Mesendoderm (in vitro differentiated cells): Measurements from ENCODE around the gene NOP58.
"Not testable (repeated sequence)": the region's sequence is repeated elsewhere in the genome, so short reads cannot be mapped to it uniquely, and the experiment has no call there.

Experiments used
- DNase-seq: peaks from one replicate; pipeline ENCODE4 v3.0.0; 2013
- H2AK5ac ChIP-seq: 2 replicates; pipeline ENCODE4 v1.6.1; 2013; ENCODE audit warnings: low read length, inconsistent platforms
- H2BK120ac ChIP-seq: 2 replicates; pipeline ENCODE4 v1.6.1; 2013; ENCODE audit warnings: low read depth, mild to moderate bottlenecking, low read length, moderate library complexity, mixed read lengths
- H2BK15ac ChIP-seq: replicated peaks from 2 replicates; pipeline ENCODE4 v1.6.1; 2013; ENCODE audit warnings: low read depth, mild to moderate bottlenecking, moderate library complexity
- H2BK5ac ChIP-seq: 2 replicates; pipeline ENCODE4 v1.6.1; 2013; ENCODE audit warnings: low read length, inconsistent platforms
- H3K18ac ChIP-seq: 2 replicates; pipeline ENCODE4 v1.6.1; 2013; ENCODE audit warnings: mild to moderate bottlenecking, low read length, mixed read lengths
- H3K23ac ChIP-seq: one replicate; pipeline ENCODE4 v1.6.1; 2013; ENCODE audit warnings: low read length
- H3K27ac ChIP-seq: 2 replicates; pipeline ENCODE4 v1.5.1; 2013; ENCODE audit warnings: low read depth, mild to moderate bottlenecking, inconsistent platforms, low read length, moderate library complexity
- H3K27me3 ChIP-seq: 2 replicates; pipeline ENCODE4 v1.6.1; 2013; ENCODE audit warnings: low read length, control low read depth, mild to moderate bottlenecking, inconsistent platforms; ENCODE audit not compliant: insufficient read depth, poor library complexity
- H3K36me3 ChIP-seq: 2 replicates; pipeline ENCODE4 v1.6.1; 2013; ENCODE audit warnings: low read length, inconsistent platforms; ENCODE audit not compliant: control insufficient read depth, insufficient read depth
- H3K4ac ChIP-seq: one replicate; pipeline ENCODE4 v1.6.1; 2013; ENCODE audit warnings: low read depth, mild to moderate bottlenecking, low read length, moderate library complexity
- H3K4me1 ChIP-seq: 2 replicates; pipeline ENCODE4 v1.6.1; 2013; ENCODE audit warnings: low read depth, low read length, inconsistent platforms; ENCODE audit not compliant: control insufficient read depth
- H3K4me2 ChIP-seq: 2 replicates; pipeline ENCODE4 v1.6.1; 2013; ENCODE audit warnings: low read length
- H3K4me3 ChIP-seq: 2 replicates; pipeline ENCODE4 v1.5.1; 2013; ENCODE audit warnings: mild to moderate bottlenecking, low read length
- H3K56ac ChIP-seq: one replicate; pipeline ENCODE4 v1.6.1; 2013; ENCODE audit warnings: low read length
- H3K79me1 ChIP-seq: 2 replicates; pipeline ENCODE4 v1.6.1; 2013; ENCODE audit warnings: low read length, inconsistent platforms
- H3K79me2 ChIP-seq: 2 replicates; pipeline ENCODE4 v1.6.1; 2013; ENCODE audit warnings: mild to moderate bottlenecking, low read length; ENCODE audit not compliant: control insufficient read depth, insufficient read depth
- H3K9ac ChIP-seq: 2 replicates; pipeline ENCODE4 v1.6.1; 2013; ENCODE audit warnings: low read length, inconsistent platforms
- H4K5ac ChIP-seq: one replicate; pipeline ENCODE4 v1.6.1; 2013; ENCODE audit warnings: low read length
- H4K8ac ChIP-seq: one replicate; pipeline ENCODE4 v1.6.1; 2013; ENCODE audit warnings: low read depth, mild to moderate bottlenecking, control low read depth, low read length, moderate library complexity
- WGBS: extraction: QIAGEN DNeasy Blood & Tissue Kit; methylation state at CpG from one replicate; pipeline ENCODE4 v1.1.7; 2013; ENCODE audit warnings: low lambda C conversion rate, missing lambda C conversion rate; ENCODE audit not compliant: insufficient coverage; ENCODE audit errors: extremely low coverage; 5-methylcytosine and 5-hydroxymethylcytosine counted together

The NOP58 gene

GRCh38 chr2:202276078-202276720, 10.6 kb downstream of the NOP58 start:
- not testable (repeated sequence) for H3K27me3 ChIP-seq, H3K4me1 ChIP-seq, H3K36me3 ChIP-seq, DNase-seq, H3K56ac ChIP-seq, H3K4me2 ChIP-seq, H2BK15ac ChIP-seq, H3K9ac ChIP-seq, H3K27ac ChIP-seq, H3K4me3 ChIP-seq, H2AK5ac ChIP-seq, H3K23ac ChIP-seq, H2BK120ac ChIP-seq, H4K8ac ChIP-seq, H3K79me1 ChIP-seq, H3K18ac ChIP-seq, H4K5ac ChIP-seq, H3K4ac ChIP-seq, H2BK5ac ChIP-seq
- no CpG with 5 or more reads among the region's 11 CpGs for WGBS
- H3K79me2 ChIP-seq, result peaks cover 70% of the 10 kb centered on the region

GRCh38 chr2:202278036-202278760, 12.6 kb downstream of the NOP58 start:
- H2BK120ac ChIP-seq, result no peak overlapping the region
- peak; percentile 63 for DNase-seq
- no peak overlapping the region for H3K23ac ChIP-seq
- no peak overlapping the region for H4K8ac ChIP-seq
- H3K4ac ChIP-seq, result no peak overlapping the region
- peaks cover 58% of the 10 kb centered on the region for H3K79me2 ChIP-seq
- H2AK5ac ChIP-seq, result no peak overlapping the region
- H2BK15ac ChIP-seq, result no peak overlapping the region
- H3K4me1 ChIP-seq, result no peaks in the 10 kb centered on the region
- H3K56ac ChIP-seq, result no peak overlapping the region
- H3K27me3 ChIP-seq, result no peaks in the 10 kb centered on the region
- no peak overlapping the region for H3K4me2 ChIP-seq
- no peak overlapping the region for H3K9ac ChIP-seq
- H4K5ac ChIP-seq, result no peak overlapping the region
- H3K4me3 ChIP-seq, result no peak overlapping the region
- no peak overlapping the region for H2BK5ac ChIP-seq
- no peak overlapping the region for H3K27ac ChIP-seq
- no CpG with 5 or more reads among the region's 6 CpGs for WGBS
- H3K79me1 ChIP-seq, result peaks cover 2% of the 10 kb centered on the region
- H3K36me3 ChIP-seq, result peaks cover 2% of the 10 kb centered on the region
- no peak overlapping the region for H3K18ac ChIP-seq

- Histone ChIP-seq H4K5ac (no peak overlapping the region), H2BK5ac (no peak overlapping the region), H2BK15ac (no peak overlapping the region), H3K4me1 (no peaks in the 10 kb centered on the region), H3K23ac (no peak overlapping the region), H3K56ac (no peak overlapping the region), H3K79me1 (peaks cover 2% of the 10 kb centered on the region), H3K27ac (no peak overlapping the region), H3K18ac (no peak overlapping the region), H3K79me2 (peaks cover 53% of the 10 kb centered on the region), H4K8ac (no peak overlapping the region), H2AK5ac (no peak overlapping the region), H3K27me3 (no peaks in the 10 kb centered on the region), H3K36me3 (peaks cover 2% of the 10 kb centered on the region), H3K4ac (no peak overlapping the region), H3K9ac (no peak overlapping the region), H2BK120ac (no peak overlapping the region), H3K4me3 (no peak overlapping the region), H3K4me2 (no peak overlapping the region)
- WGBS, result no CpG with 5 or more reads among the region's 1 CpG
- peak; percentile 59 for DNase-seq
Observed at GRCh38 chr2:202278944-202279343, 13.4 kb downstream of the NOP58 start.

- Histone ChIP-seq H2BK120ac (no peak overlapping the region), H4K5ac (no peak overlapping the region), H3K27me3 (no peaks in the 10 kb centered on the region), H3K23ac (no peak overlapping the region), H3K56ac (no peak overlapping the region), H2AK5ac (no peak overlapping the region), H2BK15ac (no peak overlapping the region), H3K9ac (no peak overlapping the region), H3K79me2 (peaks cover 6% of the 10 kb centered on the region), H4K8ac (no peak overlapping the region), H3K18ac (no peak overlapping the region), H3K4ac (no peak overlapping the region), H3K36me3 (peaks cover 8% of the 10 kb centered on the region), H3K4me3 (no peak overlapping the region), H2BK5ac (no peak overlapping the region), H3K27ac (no peak overlapping the region), H3K4me1 (no peaks in the 10 kb centered on the region), H3K79me1 (peaks cover 5% of the 10 kb centered on the region), H3K4me2 (no peak overlapping the region)
- DNase-seq, result no peak
Observed at GRCh38 chr2:202286595-202286994, 21.0 kb downstream of the NOP58 start.

GRCh38 chr2:202289394-202290204, 24.0 kb downstream of the NOP58 start:
- H2BK5ac ChIP-seq, result no peak overlapping the region
- H4K8ac ChIP-seq, result no peak overlapping the region
- peaks cover under 1% of the 10 kb centered on the region for H3K79me2 ChIP-seq
- H3K4me1 ChIP-seq, result no peaks in the 10 kb centered on the region
- no peak overlapping the region for H2BK120ac ChIP-seq
- no peak overlapping the region for H3K23ac ChIP-seq
- no peak overlapping the region for H4K5ac ChIP-seq
- H3K79me1 ChIP-seq, result peaks cover 1% of the 10 kb centered on the region
- no peak overlapping the region for H3K18ac ChIP-seq
- no peak overlapping the region for H3K4me3 ChIP-seq
- H3K4me2 ChIP-seq, result no peak overlapping the region
- no peak overlapping the region for H2AK5ac ChIP-seq
- no peak for DNase-seq
- no peak overlapping the region for H3K4ac ChIP-seq
- no peaks in the 10 kb centered on the region for H3K27me3 ChIP-seq
- no peak overlapping the region for H3K56ac ChIP-seq
- WGBS, result no CpG with 5 or more reads among the region's 9 CpGs
- H3K9ac ChIP-seq, result no peak overlapping the region
- H3K27ac ChIP-seq, result no peak overlapping the region
- H2BK15ac ChIP-seq, result no peak overlapping the region
- H3K36me3 ChIP-seq, result peaks cover 2% of the 10 kb centered on the region
